NCI-H2107 treated with DMSO at 0.1 percent for 48 hours (cell line): ENCODE measurements around the gene CNTN1.

Source experiments
- DNase-seq: peaks from one replicate; lab custom pipeline; 2025; ENCODE audit not compliant: unreplicated experiment; lab: John Stamatoyannopoulos, UW

Gene CNTN1

DNA sequence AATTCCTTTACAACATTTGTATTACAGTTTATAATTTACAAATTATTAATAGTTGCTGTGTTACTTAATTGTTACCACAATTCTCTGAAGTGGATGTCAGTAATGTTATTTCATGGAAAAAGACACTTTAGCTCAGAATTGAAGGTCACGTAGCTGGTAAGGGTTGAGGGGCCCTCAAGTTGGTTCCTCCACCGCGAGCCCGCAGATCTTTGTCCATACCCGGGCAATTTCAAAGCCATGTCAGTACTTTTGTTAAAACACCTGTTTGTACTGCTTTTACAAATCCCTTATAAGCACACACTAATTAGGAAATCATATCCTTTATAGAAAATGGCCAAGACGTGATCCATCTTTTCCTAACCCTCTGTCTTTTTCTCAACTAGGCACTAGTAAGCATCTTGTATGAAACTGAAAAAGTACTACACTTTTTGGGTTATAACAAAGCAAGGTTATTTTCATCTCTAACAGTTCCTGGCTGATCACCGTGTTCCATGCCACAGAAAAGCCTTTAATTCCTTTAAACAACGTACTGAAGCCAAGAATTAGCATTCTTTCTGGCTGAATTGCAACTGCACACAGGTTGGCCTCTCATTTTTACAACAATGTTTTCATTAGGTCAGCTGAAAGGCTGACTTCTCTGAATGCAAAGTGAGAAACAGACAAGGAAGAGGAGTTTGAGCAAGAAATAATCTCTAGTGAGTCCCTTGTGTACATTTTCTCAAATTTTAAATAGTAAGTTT, 76.1 kb downstream of the CNTN1 start:
- DNase-seq = no peak

DNA sequence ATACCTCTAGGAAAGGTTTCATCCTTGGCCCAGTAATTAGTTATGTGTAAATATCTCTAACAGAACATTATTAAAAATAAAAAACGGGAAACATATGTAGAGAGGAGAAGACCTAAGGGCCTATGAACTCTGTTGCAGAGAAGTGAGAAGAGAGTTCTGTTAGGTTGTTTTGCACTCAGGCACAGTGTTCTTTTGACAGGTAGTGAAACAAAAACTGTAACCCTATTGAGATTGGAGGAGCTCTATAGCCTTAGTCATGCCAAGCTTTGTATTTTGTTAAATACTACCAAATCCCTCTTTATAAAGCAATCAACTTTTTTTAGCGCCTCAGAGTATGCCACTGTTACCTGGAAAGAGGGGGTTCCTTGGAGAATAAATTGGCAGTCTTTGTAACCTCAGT, 77.6 kb downstream of the CNTN1 start:
- no peak for DNase-seq

DNA sequence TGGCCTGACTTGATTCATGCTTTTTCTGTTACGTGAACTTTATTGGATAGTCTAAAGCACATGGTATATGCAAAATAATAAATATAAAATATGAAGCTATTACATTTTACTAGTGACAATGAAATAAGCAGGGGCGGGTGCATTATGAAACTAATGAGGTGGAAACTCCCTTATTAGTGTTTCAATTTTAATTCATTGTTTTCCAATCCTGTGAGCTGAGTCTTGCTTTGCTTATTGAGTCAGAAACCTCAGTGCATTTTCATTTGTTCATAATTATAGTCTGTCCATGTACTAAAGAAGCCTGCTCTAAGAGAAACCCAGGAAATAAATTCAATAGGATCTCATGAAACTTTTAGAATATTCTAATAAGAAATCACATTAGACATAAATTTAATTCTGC, 78.5 kb downstream of the CNTN1 start:
- DNase-seq = no peak

DNA sequence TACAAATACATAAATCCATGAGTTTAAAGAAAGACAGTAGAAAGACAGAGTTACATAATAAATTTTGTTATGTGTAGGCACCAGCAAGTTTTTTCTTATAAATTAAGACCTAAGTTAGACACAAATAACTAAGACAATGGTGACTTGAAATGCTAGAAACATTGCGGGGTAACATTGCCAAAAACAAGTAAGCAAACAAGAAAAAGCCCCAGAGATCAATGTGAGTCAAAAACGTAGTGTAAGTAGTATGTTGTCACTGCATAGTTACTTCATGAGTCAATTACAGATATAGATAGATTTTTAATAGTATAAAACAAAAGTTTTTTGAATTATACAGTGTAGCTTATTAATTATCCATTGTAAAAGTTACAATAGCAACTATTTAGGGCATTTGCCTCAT, 83.4 kb downstream of the CNTN1 start:
- no peak for DNase-seq

DNA sequence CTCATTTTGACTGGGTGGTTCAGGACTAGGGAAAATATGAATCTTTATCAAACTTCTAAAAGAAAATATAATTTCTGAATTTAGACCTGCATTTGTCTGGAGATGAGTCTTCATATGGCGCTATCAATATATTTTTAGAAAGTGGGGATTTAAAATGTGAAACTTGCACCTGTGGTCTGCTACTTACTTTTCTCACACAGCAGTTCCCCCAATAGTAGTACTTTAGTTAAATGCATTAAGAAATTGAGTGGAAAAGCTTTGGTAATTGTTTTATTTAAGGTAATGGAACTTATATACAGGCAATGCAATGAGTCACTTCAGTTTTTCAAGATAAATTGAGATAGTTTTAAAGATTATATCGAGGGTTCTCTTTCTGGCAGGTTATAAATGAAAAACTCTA, 91.9 kb downstream of the CNTN1 start:
- DNase-seq = no peak

- no peak for DNase-seq
Measured at GRCh38 chr12:40788276-40788675, 96.0 kb downstream of the CNTN1 start.

DNA sequence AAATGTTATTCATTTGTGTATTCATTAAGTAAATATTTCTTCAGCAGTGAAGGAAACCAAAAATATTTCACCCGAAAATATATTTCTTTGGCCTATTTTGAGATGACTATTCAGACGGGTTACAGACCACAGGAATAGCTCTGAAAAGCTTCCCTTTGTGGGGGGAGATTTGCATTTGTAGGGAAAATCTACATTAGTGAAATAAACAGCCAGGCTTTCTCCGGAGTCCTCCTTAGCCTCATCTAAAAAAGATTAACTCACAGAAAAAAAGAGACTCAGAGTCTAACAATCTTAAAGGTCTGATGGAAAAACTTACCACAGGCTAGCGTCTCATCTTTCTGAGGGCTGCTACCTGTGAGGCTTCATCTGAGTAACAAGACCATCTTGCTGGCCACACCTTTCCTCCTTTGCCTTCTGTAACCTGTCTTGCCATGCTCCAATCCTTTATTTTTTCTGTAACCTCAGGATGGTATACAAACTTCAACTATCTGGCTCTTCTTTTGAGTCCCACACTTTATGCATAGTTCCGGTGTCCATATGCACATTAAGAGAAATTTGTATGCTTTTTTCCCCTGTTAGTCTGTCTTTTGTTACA, 100.7 kb downstream of the CNTN1 start:
- no peak for DNase-seq

DNA sequence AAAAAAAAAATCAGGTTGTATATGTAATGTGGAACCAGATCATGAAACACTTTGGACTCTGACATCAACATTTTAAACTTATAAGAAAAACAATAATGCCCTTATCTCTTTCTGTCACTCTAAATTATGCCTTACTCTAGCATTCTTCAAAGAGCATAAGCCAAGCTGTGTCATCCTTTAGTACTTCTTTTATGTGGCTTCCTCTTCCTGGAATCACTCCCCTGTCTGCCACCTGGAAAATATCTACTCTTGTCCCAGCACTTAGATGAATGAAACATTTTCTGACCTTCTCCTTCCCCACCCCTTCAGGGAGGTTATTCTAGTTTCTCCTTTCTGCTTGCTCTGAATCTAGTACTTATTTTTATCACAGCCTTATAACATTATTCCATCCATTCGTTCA, 101.2 kb downstream of the CNTN1 start:
- no peak for DNase-seq

DNA sequence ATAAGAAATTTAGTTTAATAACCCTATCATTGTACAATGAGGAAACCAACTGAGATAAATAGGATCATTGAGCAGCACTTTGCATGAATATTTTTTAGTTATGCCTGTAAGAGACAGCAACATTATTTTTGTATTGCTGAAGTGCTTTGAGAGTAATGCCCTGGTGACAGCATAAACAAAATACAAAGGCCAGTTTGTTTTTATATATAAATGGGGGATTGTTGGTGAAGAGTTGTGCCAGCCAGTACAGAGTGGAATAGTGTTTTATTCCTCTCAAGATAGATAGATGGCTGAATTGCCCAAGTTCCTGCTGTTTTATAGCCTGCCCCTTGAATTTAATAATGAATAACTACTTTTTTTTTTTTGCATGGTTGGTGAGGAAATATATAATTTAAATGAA, 101.8 kb downstream of the CNTN1 start:
- DNase-seq = no peak

DNA sequence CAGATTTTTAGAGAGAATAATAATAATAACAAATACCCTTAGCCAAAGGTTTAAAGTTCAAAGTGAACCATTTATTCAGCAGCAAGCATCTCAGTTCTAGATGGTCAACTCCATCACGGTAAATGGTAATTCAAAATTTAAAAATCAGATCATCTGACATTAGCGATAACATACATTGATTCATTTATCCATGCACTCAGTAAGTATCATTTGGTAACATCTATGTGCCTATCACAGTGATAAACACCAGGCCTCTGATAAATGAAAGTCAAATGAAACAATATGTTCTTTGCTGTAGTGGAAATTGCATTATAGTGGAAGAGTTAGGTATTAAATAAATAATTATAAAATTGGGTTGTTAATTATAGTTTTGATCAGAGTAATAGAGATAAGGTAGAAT, 108.8 kb downstream of the CNTN1 start:
- DNase-seq = no peak

DNA sequence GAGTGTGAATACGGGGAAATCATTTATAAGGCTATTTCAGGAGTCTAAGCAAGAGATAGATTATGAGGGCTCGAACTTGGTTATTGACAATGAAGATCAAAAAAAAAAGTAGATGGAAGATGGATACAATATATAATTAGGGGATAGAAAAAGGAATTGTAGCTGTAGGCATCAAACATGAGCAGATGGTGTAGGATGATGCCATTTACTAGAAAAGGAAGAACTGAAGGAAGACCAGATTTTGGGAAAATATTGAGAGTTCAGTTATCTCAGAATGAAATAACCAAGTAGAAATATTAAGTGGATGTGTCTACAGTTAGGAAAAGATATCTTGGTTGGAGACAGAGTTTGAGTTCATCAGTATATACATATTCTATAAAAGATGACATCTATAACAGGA, 109.6 kb downstream of the CNTN1 start:
- no peak for DNase-seq

DNA sequence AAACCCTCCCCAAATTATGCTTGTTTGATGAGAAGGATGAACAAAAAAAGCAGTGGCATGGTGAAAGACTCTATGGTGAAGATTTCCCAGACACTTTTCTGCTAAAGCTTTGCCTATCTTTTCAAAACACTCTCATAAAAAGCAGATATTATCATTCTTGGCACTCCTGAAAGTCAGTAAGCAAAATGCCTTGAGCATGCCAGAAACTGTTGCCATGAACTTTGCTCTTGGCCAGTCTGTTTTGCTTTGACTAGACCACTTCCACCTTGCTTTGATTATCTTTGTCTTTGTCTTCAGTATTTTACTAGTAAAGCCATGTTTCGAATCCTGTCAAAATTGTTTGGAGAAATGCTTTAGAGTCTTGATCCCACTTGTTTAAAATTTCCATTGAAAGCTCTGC, 110.4 kb downstream of the CNTN1 start:
- DNase-seq = no peak

- no peak for DNase-seq
Measured at GRCh38 chr12:40819436-40820108, 127.3 kb downstream of the CNTN1 start.

GRCh38 chr12:40820794-40821484, 128.7 kb downstream of the CNTN1 start:
- no peak for DNase-seq

- no peak for DNase-seq
Measured at GRCh38 chr12:40825156-40825555, 132.9 kb downstream of the CNTN1 start.

- no peak for DNase-seq
Measured at GRCh38 chr12:40827683-40828592, 135.7 kb downstream of the CNTN1 start.

DNA sequence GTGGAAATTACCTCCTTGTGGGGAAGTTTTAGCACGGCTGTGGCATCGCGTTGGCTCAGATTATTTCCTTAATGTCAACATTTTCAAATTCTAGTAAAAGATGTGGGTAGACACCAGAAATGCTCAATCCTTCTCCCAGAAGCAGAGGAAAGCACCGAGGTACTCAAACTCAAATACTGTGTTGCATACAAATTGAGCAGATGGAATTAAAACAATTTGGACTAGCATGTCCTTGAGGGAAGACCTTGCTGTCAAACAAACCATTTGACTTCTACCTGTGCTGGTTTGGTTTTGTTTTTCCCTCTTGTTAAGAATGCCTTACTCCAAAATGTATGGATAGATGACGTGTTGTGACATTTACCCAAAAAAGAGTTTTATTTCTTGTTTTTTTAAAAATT, 136.4 kb downstream of the CNTN1 start:
- DNase-seq = no peak

DNA sequence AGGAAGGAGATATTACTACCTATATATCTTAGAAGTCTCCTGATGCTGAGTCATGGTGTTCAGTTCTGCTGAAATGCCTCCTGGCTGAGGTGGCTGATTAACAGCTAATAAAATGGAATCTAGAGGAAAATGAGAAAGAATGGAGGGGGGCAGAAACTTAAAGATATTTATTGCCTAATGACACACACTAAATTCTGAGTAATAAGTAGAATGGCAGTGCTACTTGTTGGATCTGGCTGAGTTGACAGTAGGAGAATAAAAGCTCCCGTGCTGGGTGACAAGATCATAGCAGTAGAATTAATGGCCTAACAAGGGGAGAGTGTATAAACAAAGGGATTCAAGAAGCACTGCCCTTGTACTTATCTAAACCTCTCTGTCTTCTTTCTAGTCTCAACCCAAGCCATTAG, 137.5 kb downstream of the CNTN1 start:
- no peak for DNase-seq

DNA sequence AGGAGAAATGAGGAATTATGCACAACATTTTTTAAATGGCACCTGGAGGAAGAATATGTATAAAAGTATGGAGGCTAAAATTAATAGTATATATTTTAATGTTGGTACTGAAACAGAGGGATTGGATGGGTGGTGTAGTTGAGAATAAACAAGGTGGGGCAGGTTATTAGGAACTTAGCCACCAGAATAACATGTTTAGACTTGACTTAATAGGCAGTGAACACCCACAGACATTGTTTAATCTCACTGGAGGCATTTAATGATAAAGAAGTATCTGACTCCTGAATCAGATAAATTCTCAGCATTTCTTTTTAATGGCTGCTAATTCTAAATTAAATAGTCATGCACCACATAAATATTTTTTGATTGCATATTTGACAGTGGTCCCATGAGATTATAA, 139.7 kb downstream of the CNTN1 start:
- no peak for DNase-seq

DNA sequence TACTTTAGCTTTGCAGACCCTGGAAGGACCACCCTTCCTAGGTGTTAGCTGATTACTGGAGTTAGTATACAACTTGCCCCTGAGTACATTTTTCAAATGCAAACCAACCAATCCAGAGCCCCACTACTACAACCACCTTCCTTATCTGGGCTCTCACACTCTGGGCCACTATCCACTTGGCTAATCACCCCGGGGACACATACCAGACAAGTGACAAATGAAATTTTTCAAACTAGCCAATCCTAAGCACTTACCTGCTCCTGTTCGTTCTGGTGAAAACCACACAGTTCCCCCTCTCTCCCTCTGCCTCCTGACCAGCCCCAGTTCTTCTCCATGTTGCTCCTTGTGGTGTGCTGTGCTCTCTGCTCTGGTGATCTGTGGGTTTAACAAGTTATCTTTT, 140.4 kb downstream of the CNTN1 start:
- DNase-seq = no peak

GRCh38 chr12:40833818-40834217, 141.6 kb downstream of the CNTN1 start:
- DNase-seq = no peak
